Measurements from ENCODE around the gene DCDC2C. TPM values are rescaled to one million over a fixed set of nuclear protein-coding genes. Genes with fewer than 3 reads are reported as not detected.

Gene DCDC2C
- total RNA-seq, 1 experiment from 2014 or later = not detected

- in situ Hi-C loops (cut with HindIII; ENCODE audit: low pct_unique_long_range_greater_than_20kb, low sequenced_read_pairs) = no loop called here
These were observed 172.8 kb downstream of the DCDC2C start for GRCh38 chr2:3876221-3876620.

GRCh38 chr2:3876685-3877084 is 173.3 kb downstream of the DCDC2C start:
- ATAC-seq (no peak), DNase-seq (ENCODE audit: low read depth, low spot score) (no peak)
- Histone ChIP-seq H3K36me3 (ENCODE audit: control insufficient read depth, insufficient read depth, low read length) (no peaks in the 10 kb centered on the region), H3K27ac (ENCODE audit: low read length) (no peak overlapping the region), H3K4me3 (ENCODE audit: low read depth in 2 of 2, low read length in 2 of 2) (no peak overlapping the region), H3K4me1 (ENCODE audit: control insufficient read depth, insufficient read depth, low read length) (no peaks in the 10 kb centered on the region), H3K27me3 (ENCODE audit: control insufficient read depth, insufficient read depth, low read length) (no peaks in the 10 kb centered on the region), H3K9me3 (ENCODE audit: control insufficient read depth, insufficient read depth, low read depth, low read length) (no peaks in the 10 kb centered on the region)
- POLR2A ChIA-PET = no interaction called here
- CTCF ChIA-PET = no interaction called here
- no TSS peak for BruUV-seq (replicated peaks)
- in situ Hi-C loops (cut with HindIII; ENCODE audit: low pct_unique_long_range_greater_than_20kb, low sequenced_read_pairs) (no loop called here), intact Hi-C loops (cut with micrococcal nuclease; ENCODE audit: unreplicated experiment) (no loop called here)
- TF ChIP-seq CTCF (IDR thresholded peaks at IDR 0.05) (no peak), SIN3A (IDR thresholded peaks at IDR 0.05; ENCODE audit: borderline replicate concordance, insufficient read depth, low read depth, low read length) (no peak), POLR2AphosphoS5 (IDR thresholded peaks at IDR 0.05; ENCODE audit: low read depth, low read length) (no peak), TCF7L2 (IDR thresholded peaks at IDR 0.05; ENCODE audit: low read depth, low read length) (no peak), REST (IDR thresholded peaks at IDR 0.05; ENCODE audit: insufficient read depth in 1 of 2, low read depth in 2 of 2, low read length in 1 of 2) (no peak)

More at GRCh38 chr2:3876221-3876620, 172.8 kb downstream of the DCDC2C start:
- Histone ChIP-seq H3K27ac (ENCODE audit: low read length) (no peak overlapping the region), H3K27me3 (ENCODE audit: control insufficient read depth, insufficient read depth, low read length) (no peaks in the 10 kb centered on the region), H3K4me3 (ENCODE audit: low read depth in 2 of 2, low read length in 2 of 2) (no peak overlapping the region), H3K36me3 (ENCODE audit: control insufficient read depth, insufficient read depth, low read length) (no peaks in the 10 kb centered on the region), H3K9me3 (ENCODE audit: control insufficient read depth, insufficient read depth, low read depth, low read length) (no peaks in the 10 kb centered on the region), H3K4me1 (ENCODE audit: control insufficient read depth, insufficient read depth, low read length) (no peaks in the 10 kb centered on the region)
- BruUV-seq (replicated peaks) = no TSS peak
- POLR2A ChIA-PET = no interaction called here
- ATAC-seq (no peak), DNase-seq (ENCODE audit: low read depth, low spot score) (no peak)
- no peak for TF ChIP-seq POLR2AphosphoS5 (IDR thresholded peaks at IDR 0.05; ENCODE audit: low read depth, low read length)
- CTCF ChIA-PET = no interaction called here
- intact Hi-C loops (cut with micrococcal nuclease; ENCODE audit: unreplicated experiment) = no loop called here

- H3K27me3 ChIP-seq (ENCODE audit: control insufficient read depth, insufficient read depth, low read length) = no peaks in the 10 kb centered on the region
- BruUV-seq (replicated peaks) = no TSS peak
- no peaks in the 10 kb centered on the region for H3K36me3 ChIP-seq (ENCODE audit: control insufficient read depth, insufficient read depth, low read length)
- H3K4me3 ChIP-seq (ENCODE audit: low read depth in 2 of 2, low read length in 2 of 2) = no peak overlapping the region
- intact Hi-C loops (cut with micrococcal nuclease; ENCODE audit: unreplicated experiment) = no loop called here
- H3K4me1 ChIP-seq (ENCODE audit: control insufficient read depth, insufficient read depth, low read length) = no peaks in the 10 kb centered on the region
- TF ChIP-seq REST (IDR thresholded peaks at IDR 0.05; ENCODE audit: insufficient read depth in 1 of 2, low read depth in 2 of 2, low read length in 1 of 2) (no peak), POLR2AphosphoS5 (IDR thresholded peaks at IDR 0.05; ENCODE audit: low read depth, low read length) (no peak), SIN3A (IDR thresholded peaks at IDR 0.05; ENCODE audit: borderline replicate concordance, insufficient read depth, low read depth, low read length) (no peak), CTCF (IDR thresholded peaks at IDR 0.05) (no peak), TCF7L2 (IDR thresholded peaks at IDR 0.05; ENCODE audit: low read depth, low read length) (no peak)
- H3K27ac ChIP-seq (ENCODE audit: low read length) = no peak overlapping the region
- in situ Hi-C loops (cut with HindIII; ENCODE audit: low pct_unique_long_range_greater_than_20kb, low sequenced_read_pairs) = no loop called here
- CTCF ChIA-PET = no interaction called here
- no peaks in the 10 kb centered on the region for H3K9me3 ChIP-seq (ENCODE audit: control insufficient read depth, insufficient read depth, low read depth, low read length)
- POLR2A ChIA-PET = no interaction called here
- no peak for ATAC-seq
- no peak for DNase-seq (ENCODE audit: low read depth, low spot score)
These were observed 182.6 kb downstream of the DCDC2C start for GRCh38 chr2:3885629-3886628.

All from Panc1 (cell line).